Upper lobe of right lung (tissue), 1 donor: Measurements from ENCODE around the gene HS1BP3. TPM values are rescaled to one million over a fixed set of nuclear protein-coding genes. Genes with fewer than 3 reads are reported as not detected.

ENCODE experiments used
- ATAC-seq: fragments of 200-7000 bp; cut with Tn5 transposase; one replicate; pipeline ENCODE4 v1.9.1; 2020; ENCODE audit warnings: mild to moderate bottlenecking, moderate library complexity
- DNase-seq: peaks from one replicate; pipeline ENCODE4 v3.0.0-alpha.2; 2020
- H3K27ac ChIP-seq: fragments of 200-600 bp; one replicate; pipeline ENCODE4 v1.8.0; 2022
- H3K27me3 ChIP-seq: fragments of 200-600 bp; one replicate; pipeline ENCODE4 v1.8.0; 2022; ENCODE audit warnings: mild to moderate bottlenecking
- H3K36me3 ChIP-seq: fragments of 200-600 bp; one replicate; pipeline ENCODE4 v1.8.0; 2022
- H3K4me1 ChIP-seq: fragments of 200-600 bp; one replicate; pipeline ENCODE4 v1.8.0; 2022
- H3K4me3 ChIP-seq: fragments of 200-600 bp; one replicate; pipeline ENCODE4 v1.8.0; 2022; ENCODE audit warnings: mild to moderate bottlenecking
- H3K9me3 ChIP-seq: fragments of 200-600 bp; one replicate; pipeline ENCODE4 v1.8.0; 2022
- CTCF ChIP-seq: fragments of 200-600 bp; IDR thresholded peaks from one replicate; pipeline ENCODE4 v1.8.0; 2022; ENCODE audit warnings: antibody characterized with exemption
- intact Hi-C: fragments of 100-400 bp; cut with DNase I; formaldehyde crosslinking; loops from one replicate; pipeline ENCODE4 v1.11.0; 2022
- total RNA-seq: library from RNA; stranded (reverse); fragmentation: NEBNext Ultra II Directional; extraction: Animal tissue kit (Norgen Biotek cat#: 25700); gene quantifications from one replicate; pipeline ENCODE4 v1.2.1, GENCODE V29; 2021
- donor health status: DM: no; HTN: yes; CAD: no; lungs with severe emphysema.

Gene HS1BP3
- total RNA-seq, 1 donor from 2014 or later: 35.8 TPM

DNA sequence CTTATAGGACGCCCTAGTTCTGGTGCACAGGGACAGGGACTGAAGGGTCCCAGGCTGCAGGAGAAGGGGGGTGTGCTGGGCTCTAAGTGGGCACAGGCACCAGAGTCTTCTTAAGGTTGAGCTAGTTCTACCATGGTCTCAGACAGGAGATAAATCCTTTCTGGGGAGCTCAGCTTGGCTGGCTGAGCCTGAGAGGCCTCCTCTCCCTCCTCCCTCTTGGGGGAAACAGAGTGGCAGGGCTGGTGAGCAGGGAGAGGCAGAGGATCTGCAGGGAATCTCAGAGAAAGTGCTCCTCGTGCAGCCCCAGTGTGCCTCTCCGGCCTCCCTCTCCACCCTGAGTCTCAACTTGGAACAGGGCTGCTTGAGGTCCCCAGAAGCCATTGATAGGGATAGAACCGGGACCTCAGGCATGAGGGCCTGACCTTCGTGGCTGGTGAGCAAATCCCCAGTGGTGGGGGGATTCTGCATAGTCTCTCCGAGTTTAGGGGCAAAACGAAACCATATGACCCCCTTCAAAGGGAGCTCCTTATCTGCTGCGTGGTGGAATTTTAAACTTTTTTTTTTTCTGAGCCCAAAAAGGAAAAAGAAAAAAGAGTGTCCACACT lies 18.1 kb upstream of the HS1BP3 start:
- H3K4me3 ChIP-seq: no peak overlapping the region
- peak; percentile 42 for DNase-seq
- no peak overlapping the region for H3K27ac ChIP-seq
- no peak for TF ChIP-seq CTCF
- H3K4me1 ChIP-seq: peaks cover 18% of the 10 kb centered on the region
- intact Hi-C loops: no loop called here
- no peaks in the 10 kb centered on the region for H3K9me3 ChIP-seq
- no peak for ATAC-seq
- peaks cover 91% of the 10 kb centered on the region for H3K27me3 ChIP-seq
- H3K36me3 ChIP-seq: no peaks in the 10 kb centered on the region

DNA sequence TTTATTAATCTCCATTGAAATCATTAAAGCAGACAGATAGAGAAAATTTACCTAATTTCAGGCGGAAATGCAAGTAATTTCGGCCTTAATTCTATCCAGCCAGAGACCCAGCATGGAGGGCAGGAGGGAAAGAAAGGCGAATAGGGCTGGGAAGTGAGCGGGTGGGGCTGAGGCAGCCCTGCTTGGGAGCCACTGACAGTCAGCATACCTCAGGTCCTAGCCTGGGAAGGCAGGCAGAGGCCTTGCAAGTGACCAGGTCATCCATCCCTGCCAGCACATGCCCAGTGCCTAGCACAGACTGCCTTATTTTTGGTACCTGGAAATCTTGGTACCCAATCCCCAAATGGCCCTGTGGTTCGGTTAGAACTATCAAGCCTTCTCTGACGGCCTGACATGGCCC lies 17.6 kb upstream of the HS1BP3 start:
- intact Hi-C loops: no loop called here

GRCh38 chr2:20667531-20668401 lies 16.9 kb upstream of the HS1BP3 start:
- peaks cover 18% of the 10 kb centered on the region for H3K4me1 ChIP-seq
- no peaks in the 10 kb centered on the region for H3K36me3 ChIP-seq
- H3K4me3 ChIP-seq: peak overlapping the region; percentile 40
- no peak overlapping the region for H3K27ac ChIP-seq
- TF ChIP-seq CTCF: no peak
- DNase-seq: peak; percentile 63
- no peaks in the 10 kb centered on the region for H3K9me3 ChIP-seq
- peaks cover 90% of the 10 kb centered on the region for H3K27me3 ChIP-seq
- intact Hi-C loops: no loop called here
- ATAC-seq: peak; percentile 7

More for the DNA sequence above, 17.6 kb upstream of the HS1BP3 start:
- H3K9me3 ChIP-seq: no peaks in the 10 kb centered on the region
- H3K4me1 ChIP-seq: peaks cover 18% of the 10 kb centered on the region
- no peak for DNase-seq
- peaks cover 90% of the 10 kb centered on the region for H3K27me3 ChIP-seq
- no peak overlapping the region for H3K4me3 ChIP-seq
- TF ChIP-seq CTCF: no peak
- no peak overlapping the region for H3K27ac ChIP-seq
- no peaks in the 10 kb centered on the region for H3K36me3 ChIP-seq
- no peak for ATAC-seq

DNA sequence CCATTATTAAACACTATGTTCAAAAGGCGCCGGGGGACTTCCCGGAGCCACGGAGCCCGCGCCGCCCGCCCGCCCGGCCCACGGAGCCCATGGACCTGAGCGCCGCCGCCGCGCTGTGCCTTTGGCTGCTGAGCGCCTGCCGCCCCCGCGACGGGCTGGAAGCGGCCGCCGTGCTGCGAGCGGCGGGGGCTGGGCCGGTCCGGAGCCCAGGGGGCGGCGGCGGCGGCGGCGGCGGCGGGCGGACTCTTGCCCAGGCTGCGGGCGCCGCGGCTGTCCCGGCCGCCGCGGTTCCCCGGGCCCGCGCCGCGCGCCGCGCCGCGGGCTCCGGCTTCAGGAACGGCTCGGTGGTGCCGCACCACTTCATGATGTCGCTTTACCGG lies 16.2 kb upstream of the HS1BP3 start:
- peaks cover 90% of the 10 kb centered on the region for H3K27me3 ChIP-seq
- no peak for TF ChIP-seq CTCF
- H3K4me1 ChIP-seq: peaks cover 18% of the 10 kb centered on the region
- ATAC-seq: no peak
- H3K9me3 ChIP-seq: no peaks in the 10 kb centered on the region
- H3K4me3 ChIP-seq: peak overlapping the region; percentile 42
- intact Hi-C loops: no loop called here
- DNase-seq: peak; percentile 57
- H3K27ac ChIP-seq: no peak overlapping the region
- no peaks in the 10 kb centered on the region for H3K36me3 ChIP-seq

DNA sequence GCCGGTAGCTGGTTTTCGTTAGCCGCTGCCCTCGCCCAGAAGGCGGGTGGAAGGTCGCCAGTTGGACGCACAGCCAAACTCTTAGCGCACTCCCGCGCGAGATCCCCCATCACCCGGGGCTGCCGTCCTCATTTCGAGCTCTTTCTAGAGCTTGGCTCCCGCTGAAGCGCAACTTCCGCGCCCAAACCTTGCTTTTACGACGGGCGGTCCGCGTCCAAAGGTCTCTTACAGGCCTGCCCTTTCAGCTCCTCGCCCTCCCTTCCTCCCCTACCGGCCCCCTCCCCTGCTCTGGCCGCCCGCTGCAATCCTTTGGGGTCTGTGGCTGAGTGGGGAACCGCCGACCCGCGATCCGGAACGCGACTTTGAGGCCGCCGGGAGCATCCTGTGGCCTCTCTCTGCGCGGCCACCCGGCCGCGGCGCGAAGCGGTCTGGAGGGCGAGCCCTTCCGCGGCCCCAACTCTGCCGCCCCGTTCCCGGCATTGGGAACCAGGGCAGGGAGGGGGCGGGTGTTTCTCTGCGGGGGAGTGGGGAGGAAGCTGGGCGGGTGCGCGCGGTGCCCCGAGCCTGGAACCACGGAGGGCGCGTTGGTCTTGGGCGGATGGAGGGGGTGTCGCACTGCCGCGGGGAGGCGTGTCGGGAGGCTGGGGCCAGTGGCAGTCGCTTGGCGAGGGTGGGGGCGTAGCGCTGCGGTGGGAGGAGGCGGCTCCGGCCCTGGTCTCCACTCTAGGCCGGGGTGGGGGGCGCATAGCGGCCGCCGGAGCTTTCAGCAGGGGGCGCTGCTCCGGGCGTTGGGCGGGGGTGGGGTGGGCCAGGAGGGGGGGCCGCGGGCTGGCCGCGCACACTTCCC lies 15.6 kb upstream of the HS1BP3 start, which contains the start of gene GDF7:
GDF7 (plus strand) TSS at position 841 of the 847 bp plus-strand sequence. CDS start 96 bp downstream, outside the sequence.
- intact Hi-C loops: no loop called here
- ATAC-seq: no peak
- Histone ChIP-seq H3K27ac (no peak within 1 kb of the TSS), H3K4me1 (peaks cover 18% of the 10 kb centered on the region), H3K27me3 (peaks cover 90% of the 10 kb centered on the region), H3K36me3 (no peaks in the 10 kb centered on the region), H3K4me3 (peak within 1 kb of the TSS; percentile 42), H3K9me3 (no peaks in the 10 kb centered on the region)
- peak; percentile 17 for TF ChIP-seq CTCF
- peak; percentile 65 for DNase-seq
